ENCODE data around the gene GRK5. TPM values are rescaled to one million over a fixed set of nuclear protein-coding genes. Genes with fewer than 3 reads are reported as not detected.

Gene GRK5
- total RNA-seq, 1 experiment from 2014 or later, result 4.8 TPM

DNA sequence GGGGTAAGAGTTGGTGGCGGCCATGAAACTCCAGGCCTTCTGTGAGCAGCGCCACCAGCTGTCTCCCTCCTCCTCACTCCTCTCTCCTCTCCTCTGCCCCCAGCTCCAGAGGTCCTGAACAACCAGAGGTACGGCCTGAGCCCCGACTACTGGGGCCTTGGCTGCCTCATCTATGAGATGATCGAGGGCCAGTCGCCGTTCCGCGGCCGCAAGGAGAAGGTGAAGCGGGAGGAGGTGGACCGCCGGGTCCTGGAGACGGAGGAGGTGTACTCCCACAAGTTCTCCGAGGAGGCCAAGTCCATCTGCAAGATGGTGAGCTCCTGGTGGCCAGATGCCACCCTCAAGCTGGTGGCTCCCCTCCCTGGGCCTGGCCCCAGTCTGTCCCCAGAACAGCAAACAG, 236.1 kb downstream of the GRK5 start:
- POLR2A ChIA-PET (ENCODE audit: unreplicated experiment), result no interaction called here
- H3K27ac ChIP-seq, result no peak overlapping the region
- intact Hi-C loops (cut with micrococcal nuclease; ENCODE audit: unreplicated experiment), result no loop called here
- H3K9me3 ChIP-seq (ENCODE audit: insufficient read depth, low read depth), result no peaks in the 10 kb centered on the region
- no peak overlapping the region for H2AFZ ChIP-seq
- H3K4me2 ChIP-seq, result no peak overlapping the region
- H3K27me3 ChIP-seq (ENCODE audit: insufficient read depth, low read depth), result no peaks in the 10 kb centered on the region
- no TSS peak for BruUV-seq (replicated peaks)
- no peaks in the 10 kb centered on the region for H3F3A ChIP-seq (ENCODE audit: insufficient read depth, low read depth)
- H4K20me1 ChIP-seq (ENCODE audit: insufficient read depth), result no peaks in the 10 kb centered on the region
- H3K36me3 ChIP-seq (ENCODE audit: low read depth), result no peaks in the 10 kb centered on the region
- H3K4me3 ChIP-seq, result no peak overlapping the region
- H3K9me2 ChIP-seq (ENCODE audit: insufficient read depth), result no peaks in the 10 kb centered on the region
- H3K4me1 ChIP-seq (replicated peaks; ENCODE audit: insufficient read depth), result no peaks in the 10 kb centered on the region
- no peaks in the 10 kb centered on the region for H3K79me2 ChIP-seq (ENCODE audit: low read depth)
- CTCF ChIA-PET, result no interaction called here
- TF ChIP-seq, protein P1, sequence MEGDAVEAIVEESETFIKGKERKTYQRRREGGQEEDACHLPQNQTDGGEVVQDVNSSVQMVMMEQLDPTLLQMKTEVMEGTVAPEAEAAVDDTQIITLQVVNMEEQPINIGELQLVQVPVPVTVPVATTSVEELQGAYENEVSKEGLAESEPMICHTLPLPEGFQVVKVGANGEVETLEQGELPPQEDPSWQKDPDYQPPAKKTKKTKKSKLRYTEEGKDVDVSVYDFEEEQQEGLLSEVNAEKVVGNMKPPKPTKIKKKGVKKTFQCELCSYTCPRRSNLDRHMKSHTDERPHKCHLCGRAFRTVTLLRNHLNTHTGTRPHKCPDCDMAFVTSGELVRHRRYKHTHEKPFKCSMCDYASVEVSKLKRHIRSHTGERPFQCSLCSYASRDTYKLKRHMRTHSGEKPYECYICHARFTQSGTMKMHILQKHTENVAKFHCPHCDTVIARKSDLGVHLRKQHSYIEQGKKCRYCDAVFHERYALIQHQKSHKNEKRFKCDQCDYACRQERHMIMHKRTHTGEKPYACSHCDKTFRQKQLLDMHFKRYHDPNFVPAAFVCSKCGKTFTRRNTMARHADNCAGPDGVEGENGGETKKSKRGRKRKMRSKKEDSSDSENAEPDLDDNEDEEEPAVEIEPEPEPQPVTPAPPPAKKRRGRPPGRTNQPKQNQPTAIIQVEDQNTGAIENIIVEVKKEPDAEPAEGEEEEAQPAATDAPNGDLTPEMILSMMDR (conservative IDR thresholded peaks at IDR 0.05), result no peak
- no peak for TF ChIP-seq EZH2 (IDR thresholded peaks at IDR 0.05; ENCODE audit: low read depth)
- DNase-seq, result no peak

- Histone ChIP-seq H3K36me3 (ENCODE audit: low read depth) (no peaks in the 10 kb centered on the region), H3K4me3 (no peak overlapping the region), H3K27ac (no peak overlapping the region), H3K9me3 (ENCODE audit: insufficient read depth, low read depth) (no peaks in the 10 kb centered on the region), H3K9me2 (ENCODE audit: insufficient read depth) (no peaks in the 10 kb centered on the region), H3K79me2 (ENCODE audit: low read depth) (no peaks in the 10 kb centered on the region), H2AFZ (no peak overlapping the region), H3K27me3 (ENCODE audit: insufficient read depth, low read depth) (no peaks in the 10 kb centered on the region), H4K20me1 (ENCODE audit: insufficient read depth) (no peaks in the 10 kb centered on the region), H3K4me2 (no peak overlapping the region), H3K4me1 (replicated peaks; ENCODE audit: insufficient read depth) (peaks cover 2% of the 10 kb centered on the region), H3F3A (ENCODE audit: insufficient read depth, low read depth) (no peaks in the 10 kb centered on the region)
- DNase-seq, result no peak
- intact Hi-C loops (cut with micrococcal nuclease; ENCODE audit: unreplicated experiment), result loop anchor here (2.0 kb wide), 2 partner anchors 99 to 237 kb away; partner anchors contain the start of genes GRK5 and RGS10
- ChIA-PET CTCF (interaction anchor here (0.6 to 1.4 kb wide), 2 partner anchors 237 to 244 kb away, joined by 4 to 5 read pairs; partner anchors contain the start of gene GRK5), POLR2A (ENCODE audit: unreplicated experiment) (no interaction called here)
- no peak for TF ChIP-seq EZH2 (IDR thresholded peaks at IDR 0.05; ENCODE audit: low read depth)
- no TSS peak for BruUV-seq (replicated peaks)
Observed at GRCh38 chr10:119443970-119444660, 236.7 kb downstream of the GRK5 start.

GRCh38 chr10:119444866-119445265, 237.5 kb downstream of the GRK5 start:
- no peak for DNase-seq
- BruUV-seq (replicated peaks), result no TSS peak
- H3K27ac ChIP-seq, result no peak overlapping the region
- H3K36me3 ChIP-seq (ENCODE audit: low read depth), result no peaks in the 10 kb centered on the region
- H2AFZ ChIP-seq, result no peak overlapping the region
- no peaks in the 10 kb centered on the region for H3K79me2 ChIP-seq (ENCODE audit: low read depth)
- H3K4me2 ChIP-seq, result no peak overlapping the region
- H3K9me3 ChIP-seq (ENCODE audit: insufficient read depth, low read depth), result no peaks in the 10 kb centered on the region
- no peaks in the 10 kb centered on the region for H3K9me2 ChIP-seq (ENCODE audit: insufficient read depth)
- peaks cover 10% of the 10 kb centered on the region for H3K4me1 ChIP-seq (replicated peaks; ENCODE audit: insufficient read depth)
- H3K4me3 ChIP-seq, result no peak overlapping the region
- ChIA-PET POLR2A (ENCODE audit: unreplicated experiment) (no interaction called here), CTCF (interaction anchor here (0.6 to 1.4 kb wide), 4 partner anchors 22 to 246 kb away, joined by 3 to 6 read pairs (median 4); partner anchors contain the start of gene GRK5)
- H3K27me3 ChIP-seq (ENCODE audit: insufficient read depth, low read depth), result no peaks in the 10 kb centered on the region
- peaks cover 5% of the 10 kb centered on the region for H3F3A ChIP-seq (ENCODE audit: insufficient read depth, low read depth)
- no peaks in the 10 kb centered on the region for H4K20me1 ChIP-seq (ENCODE audit: insufficient read depth)
- intact Hi-C loops (cut with micrococcal nuclease; ENCODE audit: unreplicated experiment), result loop anchor here (1.0 to 2.0 kb wide), 3 partner anchors 44 to 238 kb away; partner anchors contain the start of genes GRK5 and RGS10
- TF ChIP-seq, protein P1 (conservative IDR thresholded peaks at IDR 0.05), result no peak
- TF ChIP-seq EZH2 (IDR thresholded peaks at IDR 0.05; ENCODE audit: low read depth), result no peak

Data from PC-9 (cell line).